Tibial nerve (tissue), 4 donors: ENCODE results near the gene SPIRE2. TPM values are rescaled to one million over a fixed set of nuclear protein-coding genes. Genes with fewer than 3 reads are reported as not detected.

Experiments
- DNase-seq, 2 donors: peaks; one replicate each; pipeline ENCODE4 v3.0.0-alpha.2; 2019; ENCODE audit warnings: low spot score in 2 of 2
- H3K27ac ChIP-seq, 4 donors: fragments of 200-600 bp; sonication (generic) in 3 of 4; one replicate each; pipeline ENCODE4 v1.5.1; 2017 to 2019; ENCODE audit warnings: mild to moderate bottlenecking in 1 of 4
- H3K27me3 ChIP-seq, 2 donors: fragments of 200-600 bp; sonication (generic) in 1 of 2; one replicate each; pipeline versions ENCODE4 v1.5.1 to v1.6.0; 2017 to 2019
- H3K36me3 ChIP-seq, 3 donors: fragments of 200-600 bp; sonication (generic); one replicate each; pipeline ENCODE4 v1.5.1; 2018 to 2019
- H3K4me1 ChIP-seq, 4 donors: fragments of 200-600 bp; sonication (generic) in 3 of 4; one replicate each; pipeline ENCODE4 v1.5.1; 2017 to 2019
- H3K4me3 ChIP-seq, 4 donors: fragments of 200-600 bp; sonication (generic) in 3 of 4; one replicate each; pipeline ENCODE4 v1.5.1; 2017 to 2019; ENCODE audit warnings: mild to moderate bottlenecking in 1 of 4, moderate library complexity in 1 of 4
- H3K9me3 ChIP-seq, 4 donors: fragments of 200-600 bp; sonication (generic) in 3 of 4; one replicate each; pipeline ENCODE4 v1.5.1; 2017 to 2019
- EP300 ChIP-seq, 2 donors: sonication (generic); formaldehyde crosslinking; IDR thresholded peaks; one replicate each; pipeline ENCODE4 v1.6.1; 2017; ENCODE audit warnings: antibody characterized with exemption in 2 of 2, mild to moderate bottlenecking in 1 of 2
- POLR2A ChIP-seq, 2 donors: fragments of 450-650 bp; IDR thresholded peaks; one replicate each; pipeline ENCODE4 v1.6.1; 2017; ENCODE audit warnings: antibody characterized with exemption in 2 of 2, mild to moderate bottlenecking in 2 of 2, moderate library complexity in 2 of 2
- WGBS, 2 donors: methylation state at CpG; one replicate each; pipeline ENCODE4 v1.1.5; 2018; 5-methylcytosine and 5-hydroxymethylcytosine counted together
- total RNA-seq, 4 donors: library from RNA; depleted of rRNA; stranded (reverse); fragments of >200 nt; gene quantifications; one replicate each; pipeline ENCODE4 v1.1.0, GENCODE V29; 2016
- TF ChIP-seq, protein P1 (sequence below), 5 experiments: fragments of 200-600 bp in 3 of 5; fragments of 450-650 bp in 2 of 5; sonication (generic) in 3 of 5; IDR thresholded peaks; one replicate each; pipeline ENCODE4 v1.5.1; 2016 to 2019; ENCODE audit warnings: antibody characterized with exemption in 5 of 5, mild to moderate bottlenecking in 3 of 5, moderate library complexity in 2 of 5

SPIRE2 gene
- total RNA-seq, 4 donors from 2014 or later, result 1.1 to 7.2 (median 3.1) TPM; not detected in 1

- DNase-seq, result no peak
Observed at GRCh38 chr16:89867918-89868317, 39.6 kb downstream of the SPIRE2 start.

DNA sequence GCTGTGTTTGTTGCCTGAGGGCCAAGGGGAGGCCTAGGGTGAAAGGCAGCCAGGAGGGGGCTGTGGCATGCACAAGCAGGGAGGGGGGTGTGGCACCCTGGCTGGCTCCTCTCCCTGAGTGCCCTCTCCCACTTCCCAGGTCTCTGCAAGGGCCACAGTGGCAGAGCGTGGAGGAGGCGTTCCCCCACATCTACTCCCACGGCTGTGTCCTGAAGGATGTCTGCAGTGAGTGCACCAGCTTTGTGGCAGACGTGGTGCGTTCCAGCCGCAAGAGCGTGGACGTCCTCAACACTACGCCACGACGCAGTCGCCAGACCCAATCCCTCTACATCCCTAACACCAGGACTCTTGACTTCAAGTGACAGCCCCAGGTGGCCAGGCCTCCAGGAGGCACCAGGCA lies 41.6 kb downstream of the SPIRE2 start:
- no peak for DNase-seq
- Histone ChIP-seq H3K27ac (no peak overlapping the region), H3K27me3 (no peaks in the 10 kb centered on the region), H3K9me3 (peaks cover 0 to 12% (median 0%) of the 10 kb centered on the region in 4 donors), H3K4me3 (no peak overlapping the region), H3K36me3 (peaks cover 0 to 19% (median 0%) of the 10 kb centered on the region in 3 donors), H3K4me1 (peaks cover 0 to 18% (median 9%) of the 10 kb centered on the region in 4 donors)
- 92 to 94% methylated on average over 10 to 12 of the region's 12 CpGs for WGBS, 2 donors
- TF ChIP-seq, protein P1, sequence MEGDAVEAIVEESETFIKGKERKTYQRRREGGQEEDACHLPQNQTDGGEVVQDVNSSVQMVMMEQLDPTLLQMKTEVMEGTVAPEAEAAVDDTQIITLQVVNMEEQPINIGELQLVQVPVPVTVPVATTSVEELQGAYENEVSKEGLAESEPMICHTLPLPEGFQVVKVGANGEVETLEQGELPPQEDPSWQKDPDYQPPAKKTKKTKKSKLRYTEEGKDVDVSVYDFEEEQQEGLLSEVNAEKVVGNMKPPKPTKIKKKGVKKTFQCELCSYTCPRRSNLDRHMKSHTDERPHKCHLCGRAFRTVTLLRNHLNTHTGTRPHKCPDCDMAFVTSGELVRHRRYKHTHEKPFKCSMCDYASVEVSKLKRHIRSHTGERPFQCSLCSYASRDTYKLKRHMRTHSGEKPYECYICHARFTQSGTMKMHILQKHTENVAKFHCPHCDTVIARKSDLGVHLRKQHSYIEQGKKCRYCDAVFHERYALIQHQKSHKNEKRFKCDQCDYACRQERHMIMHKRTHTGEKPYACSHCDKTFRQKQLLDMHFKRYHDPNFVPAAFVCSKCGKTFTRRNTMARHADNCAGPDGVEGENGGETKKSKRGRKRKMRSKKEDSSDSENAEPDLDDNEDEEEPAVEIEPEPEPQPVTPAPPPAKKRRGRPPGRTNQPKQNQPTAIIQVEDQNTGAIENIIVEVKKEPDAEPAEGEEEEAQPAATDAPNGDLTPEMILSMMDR (IDR thresholded peaks at IDR 0.05), result no peak
- no peak for TF ChIP-seq EP300 (IDR thresholded peaks at IDR 0.05)
- TF ChIP-seq POLR2A (IDR thresholded peaks at IDR 0.05), result no peak

More at GRCh38 chr16:89867918-89868317, 39.6 kb downstream of the SPIRE2 start:
- WGBS, 2 donors, result 92 to 98% methylated on average over 5 of the region's 5 CpGs
- no peak overlapping the region for H3K4me3 ChIP-seq
- peaks cover 0 to 21% (median 12%) of the 10 kb centered on the region in 4 donors for H3K4me1 ChIP-seq
- peaks cover 0 to 16% (median 0%) of the 10 kb centered on the region in 3 donors for H3K36me3 ChIP-seq
- peaks cover 0 to 12% (median 0%) of the 10 kb centered on the region in 4 donors for H3K9me3 ChIP-seq
- TF ChIP-seq EP300 (IDR thresholded peaks at IDR 0.05) (no peak), POLR2A (IDR thresholded peaks at IDR 0.05) (no peak)
- TF ChIP-seq, protein P1 (IDR thresholded peaks at IDR 0.05), result no peak
- H3K27ac ChIP-seq, result no peak overlapping the region
- no peaks in the 10 kb centered on the region for H3K27me3 ChIP-seq

- Histone ChIP-seq H3K27me3 (no peaks in the 10 kb centered on the region), H3K4me1 (peaks cover 0 to 22% (median 11%) of the 10 kb centered on the region in 4 donors), H3K4me3 (no peak overlapping the region), H3K36me3 (peaks cover 0 to 23% (median 0%) of the 10 kb centered on the region in 3 donors), H3K27ac (no peak overlapping the region), H3K9me3 (peaks cover 0 to 12% (median 0%) of the 10 kb centered on the region in 4 donors)
- 94% methylated on average over 6 of the region's 6 CpGs for WGBS, 2 donors
- no peak for DNase-seq
- no peak for TF ChIP-seq POLR2A (IDR thresholded peaks at IDR 0.05)
- no peak for TF ChIP-seq EP300 (IDR thresholded peaks at IDR 0.05)
- TF ChIP-seq, protein P1 (IDR thresholded peaks at IDR 0.05), result no peak
Observed at GRCh38 chr16:89870440-89870839, 42.2 kb downstream of the SPIRE2 start.

DNA sequence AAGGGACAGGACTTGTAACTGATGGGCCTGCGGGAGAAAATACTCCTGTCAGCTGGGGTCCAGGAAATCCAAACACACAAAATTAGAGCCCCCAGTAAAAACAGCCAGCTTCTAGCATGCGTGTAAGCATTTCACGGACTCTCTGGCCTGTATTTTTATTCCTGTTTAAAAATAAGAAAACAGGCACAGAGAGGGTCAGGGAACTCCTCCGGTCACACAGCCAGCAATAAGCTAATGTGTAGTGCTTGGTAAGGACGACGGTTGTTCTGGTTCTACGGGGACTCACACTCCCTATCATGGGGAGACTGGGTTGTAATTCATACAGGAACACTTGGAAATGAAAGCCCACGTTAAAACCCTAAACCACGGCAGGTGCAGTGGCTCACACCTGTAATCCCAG lies 43.6 kb downstream of the SPIRE2 start:
- TF ChIP-seq POLR2A (IDR thresholded peaks at IDR 0.05) (no peak), EP300 (IDR thresholded peaks at IDR 0.05) (no peak)
- TF ChIP-seq, protein P1 (IDR thresholded peaks at IDR 0.05), result no peak
- no peak overlapping the region for H3K4me3 ChIP-seq
- 88 to 93% methylated on average over 9 of the region's 9 CpGs for WGBS, 2 donors
- DNase-seq, result no peak
- peaks cover 0 to 12% (median 0%) of the 10 kb centered on the region in 4 donors for H3K9me3 ChIP-seq
- no peaks in the 10 kb centered on the region for H3K27me3 ChIP-seq
- H3K27ac ChIP-seq, result peak overlapping the region in 1 of 4 donors; percentile 100
- peaks cover 0 to 30% (median 11%) of the 10 kb centered on the region in 4 donors for H3K4me1 ChIP-seq
- H3K36me3 ChIP-seq, result peaks cover 0 to 28% (median 0%) of the 10 kb centered on the region in 3 donors

GRCh38 chr16:89873109-89873971 lies 45.1 kb downstream of the SPIRE2 start, which contains the start of gene TCF25:
Gene TCF25 (plus strand): TSS chr16:89873592. CDS start chr16:89873668, 76 bp downstream.
- WGBS, 2 donors, result 0% methylated on average over 19 to 47 of the region's 104 CpGs
- peaks cover 0 to 31% (median 0%) of the 10 kb centered on the region in 3 donors for H3K36me3 ChIP-seq
- H3K4me3 ChIP-seq, result peak within 1 kb of the TSS; percentile 83 to 99 (median 94)
- peaks cover 0 to under 1% (median 0%) of the 10 kb centered on the region in 4 donors for H3K9me3 ChIP-seq
- peak; percentile 58 to 67 for DNase-seq
- peaks cover 0 to 30% (median 11%) of the 10 kb centered on the region in 4 donors for H3K4me1 ChIP-seq
- no peaks in the 10 kb centered on the region for H3K27me3 ChIP-seq
- TF ChIP-seq, protein P1 (IDR thresholded peaks at IDR 0.05), result peak in 2 of 5 experiments; percentile 31 to 38
- TF ChIP-seq POLR2A (IDR thresholded peaks at IDR 0.05) (peak; percentile 74 to 93), EP300 (IDR thresholded peaks at IDR 0.05) (peak in 1 of 2 donors; percentile 97)
- H3K27ac ChIP-seq, result peak within 1 kb of the TSS; percentile 99 to 100 (median 100)
